ENCODE measurements around the gene CC2D2B. TPM values are rescaled to one million over a fixed set of nuclear protein-coding genes. Genes with fewer than 3 reads are reported as not detected.

CC2D2B gene
- total RNA-seq, 1 experiment from 2014 or later: not detected

DNA sequence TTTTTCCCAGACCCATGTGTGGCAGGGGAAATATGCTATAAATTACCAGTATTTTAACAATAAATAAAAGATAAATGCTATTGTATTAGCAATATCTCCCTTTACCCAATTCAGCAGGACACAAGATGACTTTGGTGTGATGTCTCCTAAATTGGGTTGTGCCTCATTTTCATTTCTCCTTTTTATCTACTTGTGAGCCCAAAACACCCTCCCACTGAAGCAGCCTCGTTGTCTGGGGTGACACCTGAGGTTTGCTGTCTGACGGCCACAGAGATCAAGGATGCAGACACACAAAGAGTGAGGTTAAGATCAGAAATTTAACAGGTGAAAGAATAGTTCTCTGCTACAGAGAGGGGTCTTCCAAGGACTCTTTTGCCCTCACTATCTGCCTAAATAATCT is 27.1 kb upstream of the CC2D2B start:
- Histone ChIP-seq H2AFZ (no peak overlapping the region), H4K20me1 (ENCODE audit: insufficient read depth) (no peaks in the 10 kb centered on the region), H3K9me2 (ENCODE audit: insufficient read depth) (no peaks in the 10 kb centered on the region), H3K79me2 (ENCODE audit: low read depth) (no peaks in the 10 kb centered on the region), H3K4me1 (replicated peaks; ENCODE audit: insufficient read depth) (no peaks in the 10 kb centered on the region), H3K27ac (no peak overlapping the region), H3K36me3 (ENCODE audit: low read depth) (no peaks in the 10 kb centered on the region), H3K4me2 (no peak overlapping the region), H3F3A (ENCODE audit: insufficient read depth, low read depth) (no peaks in the 10 kb centered on the region), H3K9me3 (ENCODE audit: insufficient read depth, low read depth) (no peaks in the 10 kb centered on the region), H3K4me3 (no peak overlapping the region), H3K27me3 (ENCODE audit: insufficient read depth, low read depth) (no peaks in the 10 kb centered on the region)
- ChIA-PET CTCF (no interaction called here), POLR2A (ENCODE audit: unreplicated experiment) (no interaction called here)
- TF ChIP-seq EZH2 (IDR thresholded peaks at IDR 0.05; ENCODE audit: low read depth): no peak
- TF ChIP-seq, protein P1, sequence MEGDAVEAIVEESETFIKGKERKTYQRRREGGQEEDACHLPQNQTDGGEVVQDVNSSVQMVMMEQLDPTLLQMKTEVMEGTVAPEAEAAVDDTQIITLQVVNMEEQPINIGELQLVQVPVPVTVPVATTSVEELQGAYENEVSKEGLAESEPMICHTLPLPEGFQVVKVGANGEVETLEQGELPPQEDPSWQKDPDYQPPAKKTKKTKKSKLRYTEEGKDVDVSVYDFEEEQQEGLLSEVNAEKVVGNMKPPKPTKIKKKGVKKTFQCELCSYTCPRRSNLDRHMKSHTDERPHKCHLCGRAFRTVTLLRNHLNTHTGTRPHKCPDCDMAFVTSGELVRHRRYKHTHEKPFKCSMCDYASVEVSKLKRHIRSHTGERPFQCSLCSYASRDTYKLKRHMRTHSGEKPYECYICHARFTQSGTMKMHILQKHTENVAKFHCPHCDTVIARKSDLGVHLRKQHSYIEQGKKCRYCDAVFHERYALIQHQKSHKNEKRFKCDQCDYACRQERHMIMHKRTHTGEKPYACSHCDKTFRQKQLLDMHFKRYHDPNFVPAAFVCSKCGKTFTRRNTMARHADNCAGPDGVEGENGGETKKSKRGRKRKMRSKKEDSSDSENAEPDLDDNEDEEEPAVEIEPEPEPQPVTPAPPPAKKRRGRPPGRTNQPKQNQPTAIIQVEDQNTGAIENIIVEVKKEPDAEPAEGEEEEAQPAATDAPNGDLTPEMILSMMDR (conservative IDR thresholded peaks at IDR 0.05): no peak
- no peak for DNase-seq
- intact Hi-C loops (cut with micrococcal nuclease; ENCODE audit: unreplicated experiment): no loop called here
- no TSS peak for BruUV-seq (replicated peaks)

DNA sequence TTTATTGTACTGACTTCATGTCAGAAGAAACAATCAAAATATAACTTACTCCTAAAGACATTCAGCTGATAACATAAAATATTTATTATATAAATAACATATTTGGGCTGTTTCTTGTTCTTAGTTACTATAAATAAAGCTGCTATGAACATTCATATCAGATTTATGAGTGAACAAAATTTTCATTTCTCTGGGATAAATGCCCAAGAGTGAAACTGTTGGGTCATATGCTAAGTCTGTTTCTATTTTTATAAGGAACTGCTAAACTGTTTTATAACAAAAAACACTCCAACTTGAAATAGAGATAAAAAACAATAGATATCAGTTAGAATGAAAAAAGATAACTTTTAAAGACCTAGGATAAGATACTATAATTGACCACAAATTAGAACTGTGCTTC is 26.5 kb upstream of the CC2D2B start:
- BruUV-seq (replicated peaks): no TSS peak
- Histone ChIP-seq H4K20me1 (ENCODE audit: insufficient read depth) (no peaks in the 10 kb centered on the region), H3K4me3 (no peak overlapping the region), H2AFZ (no peak overlapping the region), H3K4me2 (no peak overlapping the region), H3K4me1 (replicated peaks; ENCODE audit: insufficient read depth) (no peaks in the 10 kb centered on the region), H3K27me3 (ENCODE audit: insufficient read depth, low read depth) (no peaks in the 10 kb centered on the region), H3K9me3 (ENCODE audit: insufficient read depth, low read depth) (no peaks in the 10 kb centered on the region), H3F3A (ENCODE audit: insufficient read depth, low read depth) (no peaks in the 10 kb centered on the region), H3K79me2 (ENCODE audit: low read depth) (no peaks in the 10 kb centered on the region), H3K36me3 (ENCODE audit: low read depth) (no peaks in the 10 kb centered on the region), H3K9me2 (ENCODE audit: insufficient read depth) (no peaks in the 10 kb centered on the region), H3K27ac (no peak overlapping the region)
- ChIA-PET POLR2A (ENCODE audit: unreplicated experiment) (no interaction called here), CTCF (no interaction called here)
- DNase-seq: no peak
- intact Hi-C loops (cut with micrococcal nuclease; ENCODE audit: unreplicated experiment): no loop called here
- TF ChIP-seq, protein P1 (conservative IDR thresholded peaks at IDR 0.05): no peak
- no peak for TF ChIP-seq EZH2 (IDR thresholded peaks at IDR 0.05; ENCODE audit: low read depth)

- H3F3A ChIP-seq (ENCODE audit: insufficient read depth, low read depth): no peaks in the 10 kb centered on the region
- no peaks in the 10 kb centered on the region for H3K79me2 ChIP-seq (ENCODE audit: low read depth)
- H3K4me1 ChIP-seq (replicated peaks; ENCODE audit: insufficient read depth): no peaks in the 10 kb centered on the region
- no peaks in the 10 kb centered on the region for H3K27me3 ChIP-seq (ENCODE audit: insufficient read depth, low read depth)
- H3K27ac ChIP-seq: no peak overlapping the region
- no peak for DNase-seq
- H3K4me3 ChIP-seq: no peak overlapping the region
- intact Hi-C loops (cut with micrococcal nuclease; ENCODE audit: unreplicated experiment): no loop called here
- no peak for TF ChIP-seq EZH2 (IDR thresholded peaks at IDR 0.05; ENCODE audit: low read depth)
- TF ChIP-seq, protein P1 (conservative IDR thresholded peaks at IDR 0.05): no peak
- H3K9me2 ChIP-seq (ENCODE audit: insufficient read depth): no peaks in the 10 kb centered on the region
- no peaks in the 10 kb centered on the region for H3K36me3 ChIP-seq (ENCODE audit: low read depth)
- ChIA-PET CTCF (no interaction called here), POLR2A (ENCODE audit: unreplicated experiment) (no interaction called here)
- no peaks in the 10 kb centered on the region for H3K9me3 ChIP-seq (ENCODE audit: insufficient read depth, low read depth)
- BruUV-seq (replicated peaks): no TSS peak
- H2AFZ ChIP-seq: no peak overlapping the region
- no peak overlapping the region for H3K4me2 ChIP-seq
- no peaks in the 10 kb centered on the region for H4K20me1 ChIP-seq (ENCODE audit: insufficient read depth)
These were observed 17.9 kb upstream of the CC2D2B start for GRCh38 chr10:95889830-95890229.

Measured in PC-9 (cell line).